OCI-LY1 (cell line): Measurements from ENCODE around the gene MFAP3L.

Source experiments
- H2AFZ ChIP-seq: fragments of 200-600 bp; sonication (generic), shearing (Covaris generic); 2 replicates; pipeline ENCODE4 v1.6.0; 2014; ENCODE audit warnings: antibody characterized with exemption, mild to moderate bottlenecking, low read length
- H3F3A ChIP-seq: fragments of 200-600 bp; sonication (generic), shearing (Covaris generic); 2 replicates; pipeline ENCODE4 v1.6.0; 2014; ENCODE audit warnings: mild to moderate bottlenecking, antibody characterized with exemption, low read length, moderate library complexity; ENCODE audit not compliant: insufficient read depth
- H3K27ac ChIP-seq: fragments of 200-600 bp; sonication (generic); 2 replicates; pipeline ENCODE4 v1.5.1; 2014; ENCODE audit warnings: low read length, mixed run types, mild to moderate bottlenecking, low read depth; ENCODE audit not compliant: poor library complexity, severe bottlenecking
- H3K27me3 ChIP-seq: fragments of 200-600 bp; sonication (generic); 2 replicates; pipeline ENCODE4 v1.6.0; 2014; ENCODE audit warnings: antibody characterized with exemption, mild to moderate bottlenecking, low read length, moderate library complexity; ENCODE audit not compliant: insufficient read depth
- H3K36me3 ChIP-seq: fragments of 200-600 bp; sonication (generic); 2 replicates; pipeline ENCODE4 v1.6.1; 2014; ENCODE audit warnings: mild to moderate bottlenecking, antibody characterized with exemption, low read length, moderate library complexity, mixed read lengths; ENCODE audit not compliant: insufficient read depth
- H3K4me1 ChIP-seq: fragments of 200-600 bp; sonication (generic); 2 replicates; pipeline ENCODE4 v1.5.1; 2014; ENCODE audit warnings: mild to moderate bottlenecking, low read length, moderate library complexity; ENCODE audit not compliant: insufficient read depth, severe bottlenecking
- H3K4me2 ChIP-seq: fragments of 200-600 bp; sonication (generic), shearing (Covaris generic); 2 replicates; pipeline ENCODE4 v1.6.1; 2014; ENCODE audit warnings: low read length
- H3K4me3 ChIP-seq: fragments of 200-600 bp; sonication (generic); 2 replicates; pipeline ENCODE4 v1.5.1; 2014; ENCODE audit warnings: low read length, low read depth, mild to moderate bottlenecking, mixed read lengths; ENCODE audit not compliant: poor library complexity, severe bottlenecking
- H3K79me2 ChIP-seq: fragments of 200-600 bp; shearing (Covaris generic); 2 replicates; pipeline ENCODE4 v1.6.1; 2016; ENCODE audit warnings: mixed run types, low read length, mixed read lengths; ENCODE audit not compliant: insufficient read depth
- H3K9ac ChIP-seq: fragments of 200-600 bp; sonication (generic), shearing (Covaris generic); 2 replicates; pipeline ENCODE4 v1.6.1; 2014; ENCODE audit warnings: mild to moderate bottlenecking, low read length, mixed read lengths
- H3K9me2 ChIP-seq: fragments of 200-600 bp; sonication (generic), shearing (Covaris generic); 2 replicates; pipeline ENCODE4 v1.6.1; 2014; ENCODE audit warnings: low read depth, mild to moderate bottlenecking, low read length, mixed read lengths
- H3K9me3 ChIP-seq: fragments of 200-600 bp; shearing (Covaris generic); 2 replicates; pipeline ENCODE4 v1.6.1; 2014; ENCODE audit warnings: low read length, mixed read lengths
- H4K20me1 ChIP-seq: fragments of 200-600 bp; sonication (generic), shearing (Covaris generic); 2 replicates; pipeline ENCODE4 v1.6.0; 2016; ENCODE audit warnings: mild to moderate bottlenecking, low read length; ENCODE audit not compliant: insufficient read depth
- CTCF ChIP-seq: fragments of 200-600 bp; sonication (generic), shearing (Covaris generic); IDR thresholded peaks from 2 replicates; pipeline ENCODE4 v1.5.1; 2017; ENCODE audit warnings: mild to moderate bottlenecking, antibody characterized with exemption, low read length, moderate library complexity, mixed read lengths
- EZH2 ChIP-seq: fragments of 200-600 bp; sonication (generic), shearing (Covaris generic); IDR thresholded peaks from 2 replicates; pipeline ENCODE4 v1.8.0; 2017; ENCODE audit warnings: borderline replicate concordance, mixed run types, mild to moderate bottlenecking, antibody characterized with exemption, low read length, moderate library complexity, mixed read lengths

Gene MFAP3L

GRCh38 chr4:170005472-170005871 is 20.7 kb downstream of the MFAP3L start:
- Histone ChIP-seq H3K36me3 (no peaks in the 10 kb centered on the region), H3K27ac (no peak overlapping the region), H4K20me1 (no peaks in the 10 kb centered on the region), H3K27me3 (no peaks in the 10 kb centered on the region), H3K9me3 (no peaks in the 10 kb centered on the region), H3K79me2 (no peaks in the 10 kb centered on the region), H3K4me1 (no peaks in the 10 kb centered on the region), H3K4me2 (no peak overlapping the region), H3K4me3 (no peak overlapping the region), H3K9ac (no peak overlapping the region), H3K9me2 (no peaks in the 10 kb centered on the region), H3F3A (no peaks in the 10 kb centered on the region), H2AFZ (no peak overlapping the region)
- TF ChIP-seq CTCF (no peak), EZH2 (no peak)

GRCh38 chr4:170004651-170005295 is 21.4 kb downstream of the MFAP3L start:
- Histone ChIP-seq H3K4me3 (no peak overlapping the region), H3K79me2 (no peaks in the 10 kb centered on the region), H3K4me1 (no peaks in the 10 kb centered on the region), H3K4me2 (no peak overlapping the region), H3K27me3 (no peaks in the 10 kb centered on the region), H2AFZ (no peak overlapping the region), H3K9ac (no peak overlapping the region), H3K9me3 (no peaks in the 10 kb centered on the region), H3K36me3 (no peaks in the 10 kb centered on the region), H3K27ac (no peak overlapping the region), H3F3A (no peaks in the 10 kb centered on the region), H4K20me1 (no peaks in the 10 kb centered on the region), H3K9me2 (no peaks in the 10 kb centered on the region)
- no peak for TF ChIP-seq CTCF
- TF ChIP-seq EZH2 = no peak

GRCh38 chr4:170003071-170004070 is 22.8 kb downstream of the MFAP3L start:
- Histone ChIP-seq H3K27ac (no peak overlapping the region), H3K4me3 (no peak overlapping the region), H3K9me3 (no peaks in the 10 kb centered on the region), H3K9me2 (no peaks in the 10 kb centered on the region), H3K4me1 (no peaks in the 10 kb centered on the region), H3K27me3 (no peaks in the 10 kb centered on the region), H3K4me2 (no peak overlapping the region), H3K9ac (no peak overlapping the region), H3F3A (no peaks in the 10 kb centered on the region), H4K20me1 (no peaks in the 10 kb centered on the region), H3K36me3 (no peaks in the 10 kb centered on the region), H3K79me2 (no peaks in the 10 kb centered on the region), H2AFZ (no peak overlapping the region)
- no peak for TF ChIP-seq EZH2
